ENCODE results near the gene API5.
"Not testable (repeated sequence)": the region's sequence is repeated elsewhere in the genome, so short reads cannot be mapped to it uniquely, and the experiment has no call there.

The API5 gene

DNA sequence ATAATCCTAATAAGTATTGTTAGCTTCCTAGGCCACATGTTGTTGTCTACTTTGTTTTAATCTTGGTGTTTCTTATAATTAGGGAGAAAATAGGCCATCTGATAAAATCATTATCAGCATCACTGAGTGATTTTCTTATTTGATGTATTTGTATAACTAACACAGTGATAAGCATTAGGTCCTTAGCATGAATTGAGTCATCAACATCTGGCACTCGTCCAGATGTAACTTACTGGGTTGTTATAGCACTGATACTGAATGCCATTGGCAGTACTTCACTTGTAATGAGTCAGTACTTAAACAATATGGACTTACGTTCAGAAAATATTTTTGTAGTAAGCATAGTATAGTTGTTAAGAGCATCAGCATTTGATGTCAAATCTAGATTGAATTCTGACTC lies 16.2 kb downstream of the API5 start:
- TF ChIP-seq, protein P1, sequence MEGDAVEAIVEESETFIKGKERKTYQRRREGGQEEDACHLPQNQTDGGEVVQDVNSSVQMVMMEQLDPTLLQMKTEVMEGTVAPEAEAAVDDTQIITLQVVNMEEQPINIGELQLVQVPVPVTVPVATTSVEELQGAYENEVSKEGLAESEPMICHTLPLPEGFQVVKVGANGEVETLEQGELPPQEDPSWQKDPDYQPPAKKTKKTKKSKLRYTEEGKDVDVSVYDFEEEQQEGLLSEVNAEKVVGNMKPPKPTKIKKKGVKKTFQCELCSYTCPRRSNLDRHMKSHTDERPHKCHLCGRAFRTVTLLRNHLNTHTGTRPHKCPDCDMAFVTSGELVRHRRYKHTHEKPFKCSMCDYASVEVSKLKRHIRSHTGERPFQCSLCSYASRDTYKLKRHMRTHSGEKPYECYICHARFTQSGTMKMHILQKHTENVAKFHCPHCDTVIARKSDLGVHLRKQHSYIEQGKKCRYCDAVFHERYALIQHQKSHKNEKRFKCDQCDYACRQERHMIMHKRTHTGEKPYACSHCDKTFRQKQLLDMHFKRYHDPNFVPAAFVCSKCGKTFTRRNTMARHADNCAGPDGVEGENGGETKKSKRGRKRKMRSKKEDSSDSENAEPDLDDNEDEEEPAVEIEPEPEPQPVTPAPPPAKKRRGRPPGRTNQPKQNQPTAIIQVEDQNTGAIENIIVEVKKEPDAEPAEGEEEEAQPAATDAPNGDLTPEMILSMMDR (IDR thresholded peaks at IDR 0.05; ENCODE audit: low read depth, low read length, missing control alignments): no peak
- in situ Hi-C loops (cut with HindIII; ENCODE audit: low sequenced_read_pairs): no loop called here
- H3K4me3 ChIP-seq (ENCODE audit: low read depth, low read length): no peak overlapping the region
- DNase-seq (ENCODE audit: low read depth): peak; percentile 77

DNA sequence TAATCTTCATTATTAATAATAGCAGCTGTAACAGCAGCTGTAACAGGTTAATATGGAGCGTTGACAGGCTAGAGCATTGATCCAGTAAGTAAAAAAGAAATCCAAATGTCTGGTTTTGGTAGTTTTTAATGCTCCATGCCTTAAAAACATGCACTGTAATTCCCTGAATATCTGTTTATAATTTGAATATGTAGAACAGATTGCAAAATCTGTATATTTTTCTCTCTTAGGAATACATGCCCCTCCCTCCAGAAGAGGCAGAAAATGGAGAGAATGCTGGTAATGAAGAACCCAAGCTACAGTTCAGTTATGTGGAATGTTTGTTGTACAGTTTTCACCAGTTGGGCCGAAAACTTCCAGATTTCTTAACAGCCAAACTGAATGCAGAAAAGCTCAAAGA lies 16.7 kb downstream of the API5 start:
- in situ Hi-C loops (cut with HindIII; ENCODE audit: low sequenced_read_pairs): no loop called here
- TF ChIP-seq, protein P1 (IDR thresholded peaks at IDR 0.05; ENCODE audit: low read depth, low read length, missing control alignments): no peak

DNA sequence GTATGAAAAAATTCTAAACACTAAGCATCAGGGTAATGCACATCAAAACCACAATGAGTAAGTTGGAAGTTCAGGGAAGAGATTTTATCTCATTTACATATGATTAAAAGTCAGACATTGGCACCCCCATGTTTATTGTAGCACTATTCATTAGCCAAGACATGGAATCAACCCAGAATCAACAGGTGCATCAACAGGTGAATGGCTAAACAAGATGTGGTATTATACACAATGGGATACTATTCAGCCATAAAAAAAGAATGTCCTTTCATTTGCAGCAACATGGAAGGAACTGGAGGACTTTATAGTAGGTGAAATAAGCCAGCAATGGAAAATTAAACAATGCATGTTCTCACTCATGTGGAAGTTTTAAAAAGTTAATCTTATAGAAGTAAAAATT lies 29.4 kb downstream of the API5 start:
- no peak overlapping the region for H3K4me3 ChIP-seq (ENCODE audit: low read depth, low read length)
- in situ Hi-C loops (cut with HindIII; ENCODE audit: low sequenced_read_pairs): no loop called here
- TF ChIP-seq, protein P1 (IDR thresholded peaks at IDR 0.05; ENCODE audit: low read depth, low read length, missing control alignments): no peak
- no peak for DNase-seq (ENCODE audit: low read depth)

More for the DNA sequence above, 16.7 kb downstream of the API5 start:
- H3K4me3 ChIP-seq (ENCODE audit: low read depth, low read length): no peak overlapping the region
- DNase-seq (ENCODE audit: low read depth): no peak

DNA sequence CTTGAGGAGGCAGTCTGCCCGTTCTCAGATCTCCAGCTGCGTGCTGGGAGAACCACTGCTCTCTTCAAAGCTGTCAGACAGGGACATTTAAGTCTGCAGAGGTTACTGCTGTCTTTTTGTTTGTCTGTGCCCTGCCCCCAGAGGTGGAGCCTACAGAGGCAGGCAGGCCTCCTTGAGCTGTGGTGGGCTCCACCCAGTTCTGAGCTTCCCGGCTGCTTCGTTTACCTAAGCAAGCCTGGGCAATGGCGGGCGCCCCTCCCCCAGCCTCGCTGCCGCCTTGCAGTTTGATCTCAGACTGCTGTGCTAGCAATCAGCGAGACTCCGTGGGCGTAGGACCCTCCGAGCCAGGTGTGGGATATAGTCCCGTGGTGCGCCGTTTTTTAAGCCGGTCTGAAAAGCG lies 39.6 kb downstream of the API5 start:
- H3K4me3 ChIP-seq (ENCODE audit: low read depth, low read length); DNase-seq (ENCODE audit: low read depth); in situ Hi-C loops (cut with HindIII; ENCODE audit: low sequenced_read_pairs): not testable (repeated sequence)

DNA sequence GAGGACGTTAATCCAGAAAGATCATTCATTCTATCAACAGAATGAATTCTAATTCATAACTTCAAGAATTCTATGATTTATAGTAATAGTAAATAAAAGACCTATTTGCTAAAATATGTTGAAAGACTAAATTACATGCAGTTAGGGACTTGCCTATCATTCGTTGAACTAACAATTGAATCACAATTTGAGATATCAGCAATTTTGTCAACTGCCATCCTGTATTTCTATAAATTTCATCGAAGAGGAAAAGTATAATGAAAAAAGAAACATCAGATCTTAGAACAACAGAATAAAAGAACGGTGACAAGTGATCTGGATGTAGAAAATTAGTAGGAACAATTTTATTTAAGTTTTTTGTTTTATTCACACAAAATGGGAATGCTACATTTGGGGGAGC lies 42.5 kb downstream of the API5 start:
- in situ Hi-C loops (cut with HindIII; ENCODE audit: low sequenced_read_pairs): no loop called here
- no peak overlapping the region for H3K4me3 ChIP-seq (ENCODE audit: low read depth, low read length)
- TF ChIP-seq, protein P1 (IDR thresholded peaks at IDR 0.05; ENCODE audit: low read depth, low read length, missing control alignments): no peak
- no peak for DNase-seq (ENCODE audit: low read depth)

DNA sequence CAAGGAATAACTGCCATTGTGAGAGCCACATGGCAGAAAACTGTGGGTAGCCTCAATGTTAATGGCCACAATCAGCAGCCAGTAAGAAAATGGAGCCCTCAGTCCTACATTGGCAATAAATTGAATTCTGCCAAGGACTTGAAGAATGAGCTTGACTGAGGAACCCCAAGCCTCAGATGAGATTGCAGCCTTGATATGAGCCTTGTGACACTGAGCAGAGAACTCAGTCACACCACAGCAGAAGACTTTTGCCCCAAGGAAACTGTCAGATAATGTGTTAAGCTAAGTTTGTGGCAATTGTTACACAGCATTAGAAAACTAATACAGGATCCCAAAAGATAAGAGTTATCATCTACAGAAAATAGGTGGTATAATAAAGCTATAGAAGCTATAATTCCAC lies 44.5 kb downstream of the API5 start:
- DNase-seq (ENCODE audit: low read depth): no peak
- H3K4me3 ChIP-seq (ENCODE audit: low read depth, low read length): no peak overlapping the region
- in situ Hi-C loops (cut with HindIII; ENCODE audit: low sequenced_read_pairs): no loop called here
- TF ChIP-seq, protein P1 (IDR thresholded peaks at IDR 0.05; ENCODE audit: low read depth, low read length, missing control alignments): no peak

DNA sequence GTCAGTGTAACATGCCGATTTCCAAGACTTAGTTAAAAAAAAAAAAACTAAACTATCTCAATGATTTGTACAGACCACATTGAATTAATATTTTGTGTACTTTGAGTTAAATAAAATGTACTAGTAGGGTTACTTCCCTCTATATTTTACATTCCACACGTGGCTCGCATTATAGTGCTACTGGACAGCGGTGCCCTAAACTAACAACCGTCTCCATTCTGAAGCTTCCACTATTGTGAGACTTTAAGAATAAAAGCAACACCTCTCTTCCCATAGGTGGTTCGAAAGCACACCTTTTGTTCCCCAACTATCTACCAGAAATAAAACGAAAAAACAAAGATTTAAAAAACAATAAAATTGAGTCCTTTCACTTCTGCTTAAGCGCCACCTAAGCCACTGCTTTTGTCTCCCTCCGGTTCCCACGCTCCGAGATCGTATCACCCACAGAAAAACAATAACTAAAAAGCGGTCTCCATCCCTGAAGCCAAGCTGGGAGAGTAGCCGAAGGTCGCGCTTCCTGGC lies 46.5 kb downstream of the API5 start:
- H3K4me3 ChIP-seq (ENCODE audit: low read depth, low read length): peak overlapping the region; percentile 83
- DNase-seq (ENCODE audit: low read depth): no peak
- TF ChIP-seq, protein P1 (IDR thresholded peaks at IDR 0.05; ENCODE audit: low read depth, low read length, missing control alignments): no peak
- in situ Hi-C loops (cut with HindIII; ENCODE audit: low sequenced_read_pairs): no loop called here
